Memory B cell (primary cell): ENCODE measurements around the gene ADIPOR1.
"Not testable (repeated sequence)": the region's sequence is repeated elsewhere in the genome, so short reads cannot be mapped to it uniquely, and the experiment has no call there.

ENCODE experiments used
- ATAC-seq: fragments of 150-1000 bp; cut with Tn5 transposase; 2 replicates; pipeline ENCODE4 v1.10.0; 2021; ENCODE audit warnings: low read depth, mild to moderate bottlenecking, moderate library complexity
- DNase-seq, 2 donors: peaks; one replicate each; pipeline ENCODE4 v3.0.0; 2022; ENCODE audit warnings: low spot score in 2 of 2
- H3K27ac Mint-ChIP-seq: one replicate; pipeline ENCODE4 v1.8.0; 2022; ENCODE audit warnings: mild to moderate bottlenecking, moderate library complexity, mixed read lengths
- H3K27me3 Mint-ChIP-seq: one replicate; pipeline ENCODE4 v1.8.0; 2022; ENCODE audit warnings: mixed read lengths
- H3K36me3 Mint-ChIP-seq: one replicate; pipeline ENCODE4 v1.8.0; 2022; ENCODE audit warnings: mild to moderate bottlenecking, mixed read lengths
- H3K4me1 Mint-ChIP-seq: one replicate; pipeline ENCODE4 v1.8.0; 2022; ENCODE audit warnings: mixed read lengths
- H3K4me3 Mint-ChIP-seq: one replicate; pipeline ENCODE4 v1.8.0; 2022; ENCODE audit warnings: mild to moderate bottlenecking, moderate library complexity, mixed read lengths
- H3K9me3 Mint-ChIP-seq: one replicate; pipeline ENCODE4 v1.8.0; 2022; ENCODE audit warnings: mixed read lengths

The ADIPOR1 gene

DNA sequence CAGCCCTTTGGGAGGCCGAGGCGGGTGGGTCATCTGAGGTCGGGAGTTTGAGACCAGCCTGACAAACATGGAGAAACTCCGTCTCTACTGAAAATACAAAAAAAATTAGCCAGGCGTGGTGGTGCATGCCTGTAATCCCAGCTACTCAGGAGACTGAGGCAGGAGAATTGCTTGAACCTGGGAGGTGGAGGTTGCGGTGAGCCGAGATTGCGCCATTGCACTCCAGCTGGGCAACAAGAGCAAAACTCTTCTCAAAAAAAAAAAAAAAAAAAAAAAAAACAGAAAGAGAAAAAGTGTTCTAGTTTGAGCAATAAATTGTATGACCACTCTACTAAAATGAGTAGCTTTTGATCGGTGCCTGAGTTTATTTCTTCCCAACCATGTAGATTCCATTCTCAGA, 28.0 kb upstream of the ADIPOR1 start:
- not testable (repeated sequence) for H3K36me3 Mint-ChIP-seq, H3K27ac Mint-ChIP-seq, DNase-seq, H3K4me3 Mint-ChIP-seq, H3K4me1 Mint-ChIP-seq, H3K27me3 Mint-ChIP-seq, H3K9me3 Mint-ChIP-seq, ATAC-seq

DNA sequence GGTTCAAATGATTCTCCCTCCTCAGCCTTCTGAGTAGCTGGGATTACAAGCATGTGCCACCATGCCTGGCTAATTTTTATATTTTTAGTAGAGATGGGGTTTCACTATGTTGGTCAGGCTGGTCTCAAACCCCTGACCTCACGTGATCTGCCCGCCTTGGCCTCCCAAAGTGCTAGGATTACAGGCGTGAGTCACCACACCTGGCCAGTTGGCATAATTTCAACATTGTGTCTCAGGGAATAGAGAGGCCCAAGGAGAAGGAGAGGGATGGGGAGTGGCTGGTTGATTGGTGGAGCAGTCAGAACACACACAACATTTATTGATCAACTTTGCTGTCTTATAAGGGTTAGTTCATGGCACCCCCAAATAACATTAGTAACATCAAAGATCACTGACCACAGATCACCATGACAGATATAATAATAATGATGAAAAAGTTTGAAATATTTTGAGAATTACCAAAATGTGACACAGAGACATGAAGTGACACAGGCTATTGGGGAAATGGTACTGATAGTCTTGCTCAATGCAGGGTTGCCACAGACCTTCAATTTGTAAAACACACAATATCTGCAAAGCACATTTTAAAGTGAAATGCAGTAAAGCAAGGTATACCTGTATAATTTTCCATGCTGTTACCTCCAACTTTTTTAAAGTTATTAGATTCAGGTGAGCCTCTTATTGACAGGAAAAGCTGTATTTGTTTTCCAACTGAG, 24.8 kb upstream of the ADIPOR1 start:
- Mint-ChIP-seq H3K4me3 (no peak overlapping the region), H3K27me3 (peaks cover 12% of the 10 kb centered on the region), H3K4me1 (no peaks in the 10 kb centered on the region), H3K9me3 (no peaks in the 10 kb centered on the region), H3K27ac (no peak overlapping the region), H3K36me3 (no peaks in the 10 kb centered on the region)
- ATAC-seq = no peak
- no peak for DNase-seq

DNA sequence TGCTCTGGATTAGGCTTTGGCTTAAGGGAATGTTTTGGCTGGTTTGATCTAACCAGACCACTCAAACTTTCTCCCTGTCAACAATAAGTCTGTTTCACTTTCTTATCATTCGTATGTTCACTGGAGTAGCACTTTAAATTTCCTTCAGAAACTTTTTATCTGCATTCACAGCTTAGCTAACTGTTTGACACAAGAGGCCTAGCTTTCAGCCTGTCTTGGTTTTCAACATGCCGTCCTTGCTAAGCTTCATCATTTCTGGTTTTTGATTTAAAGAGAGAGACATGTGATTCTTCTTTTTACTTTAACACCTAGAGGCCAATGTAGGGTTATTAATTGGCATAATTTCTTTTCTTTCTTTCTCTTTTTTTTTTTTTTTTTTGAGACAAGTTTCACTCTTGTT, 23.8 kb upstream of the ADIPOR1 start:
- H3K4me1 Mint-ChIP-seq = no peaks in the 10 kb centered on the region
- no peak for DNase-seq
- ATAC-seq = no peak
- no peak overlapping the region for H3K27ac Mint-ChIP-seq
- no peaks in the 10 kb centered on the region for H3K36me3 Mint-ChIP-seq
- H3K4me3 Mint-ChIP-seq = no peak overlapping the region
- H3K27me3 Mint-ChIP-seq = peaks cover 12% of the 10 kb centered on the region
- no peaks in the 10 kb centered on the region for H3K9me3 Mint-ChIP-seq

DNA sequence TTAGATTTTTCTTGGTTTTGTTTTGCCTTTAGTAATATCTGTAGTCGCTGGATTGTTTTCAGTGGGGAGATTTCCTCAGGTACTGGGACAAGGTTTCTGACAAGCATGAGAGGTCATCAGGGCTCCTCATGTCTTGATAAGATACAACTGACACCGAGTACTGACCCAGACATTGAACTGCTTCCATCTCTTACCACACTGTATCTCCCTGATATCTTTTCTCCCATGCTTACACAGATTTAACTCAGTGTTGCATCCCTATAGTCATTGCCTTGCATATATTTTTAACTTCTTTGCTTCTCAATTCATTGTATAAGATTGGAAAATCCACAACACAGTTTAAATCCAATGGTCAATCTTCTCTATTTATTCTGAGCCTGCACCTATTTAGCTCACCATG, 21.3 kb upstream of the ADIPOR1 start:
- Mint-ChIP-seq H3K4me3 (no peak overlapping the region), H3K27ac (no peak overlapping the region), H3K9me3 (no peaks in the 10 kb centered on the region), H3K36me3 (no peaks in the 10 kb centered on the region), H3K27me3 (peaks cover 13% of the 10 kb centered on the region), H3K4me1 (no peaks in the 10 kb centered on the region)
- ATAC-seq (no peak), DNase-seq (no peak)

DNA sequence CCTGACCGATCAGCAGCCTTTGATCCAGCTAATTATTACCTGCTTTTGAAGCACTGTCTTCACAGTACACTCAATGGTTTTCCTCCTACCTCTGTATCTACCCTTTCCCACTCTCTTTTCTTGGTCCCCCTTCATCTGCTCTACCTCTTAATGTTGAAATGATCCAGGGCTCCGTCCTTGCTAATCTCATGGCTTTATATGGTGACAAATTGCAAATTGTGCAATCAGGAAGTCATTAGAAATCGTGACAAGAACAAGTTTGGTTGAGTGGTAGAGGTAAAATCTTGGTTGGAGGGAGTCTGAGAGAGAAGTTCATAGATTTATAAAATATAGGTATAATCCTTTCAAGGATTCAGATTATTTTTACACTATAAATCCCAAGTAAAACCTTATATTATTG, 18.5 kb upstream of the ADIPOR1 start:
- Mint-ChIP-seq H3K27me3 (peaks cover 13% of the 10 kb centered on the region), H3K9me3 (no peaks in the 10 kb centered on the region), H3K27ac (no peak overlapping the region), H3K36me3 (no peaks in the 10 kb centered on the region), H3K4me3 (no peak overlapping the region), H3K4me1 (no peaks in the 10 kb centered on the region)
- DNase-seq = no peak
- no peak for ATAC-seq

DNA sequence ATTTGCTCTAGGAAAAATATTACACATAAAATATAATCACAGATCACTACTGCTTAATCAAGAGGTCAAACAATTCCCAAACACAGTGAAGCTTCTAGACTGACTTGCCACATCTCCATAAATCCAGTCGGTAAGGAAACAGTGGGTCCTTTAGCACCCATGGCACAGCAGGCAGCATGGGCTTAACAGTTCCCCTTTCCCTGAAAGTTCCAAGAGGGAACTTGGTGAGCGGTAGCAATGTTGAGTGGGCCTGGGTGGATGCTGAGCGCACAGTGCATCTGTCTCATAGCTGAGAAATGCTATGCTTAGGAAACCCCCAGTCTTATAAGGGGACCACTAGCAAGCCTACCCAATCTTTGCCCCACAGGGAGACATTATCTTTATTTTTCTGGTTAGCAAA, 16.7 kb upstream of the ADIPOR1 start:
- no peak overlapping the region for H3K27ac Mint-ChIP-seq
- no peak for ATAC-seq
- DNase-seq = no peak
- no peaks in the 10 kb centered on the region for H3K4me1 Mint-ChIP-seq
- H3K27me3 Mint-ChIP-seq = peaks cover 9% of the 10 kb centered on the region
- H3K9me3 Mint-ChIP-seq = no peaks in the 10 kb centered on the region
- no peak overlapping the region for H3K4me3 Mint-ChIP-seq
- no peaks in the 10 kb centered on the region for H3K36me3 Mint-ChIP-seq

DNA sequence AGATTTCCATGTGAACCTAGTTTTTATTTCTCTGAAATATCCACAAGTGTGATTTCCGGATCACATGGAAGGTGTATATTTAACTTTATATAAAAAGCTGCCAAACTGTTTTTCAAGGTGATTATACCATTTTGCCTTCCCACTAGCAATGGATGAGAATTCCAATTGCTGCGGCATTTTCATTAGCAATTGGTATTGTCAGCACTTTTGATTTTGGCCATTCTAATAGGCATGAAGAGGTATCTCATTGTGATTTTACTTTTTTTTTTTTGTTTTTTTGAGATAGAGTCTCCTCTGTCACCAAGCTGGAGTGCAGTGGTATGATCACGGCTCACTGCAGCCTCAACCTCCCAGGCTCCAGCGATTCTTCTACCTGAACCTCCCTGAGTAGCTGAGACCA, 13.9 kb upstream of the ADIPOR1 start:
- no peaks in the 10 kb centered on the region for H3K36me3 Mint-ChIP-seq
- no peak overlapping the region for H3K4me3 Mint-ChIP-seq
- ATAC-seq = no peak
- H3K27me3 Mint-ChIP-seq = peaks cover 3% of the 10 kb centered on the region
- no peak overlapping the region for H3K27ac Mint-ChIP-seq
- no peaks in the 10 kb centered on the region for H3K9me3 Mint-ChIP-seq
- DNase-seq = no peak
- peaks cover 14% of the 10 kb centered on the region for H3K4me1 Mint-ChIP-seq

DNA sequence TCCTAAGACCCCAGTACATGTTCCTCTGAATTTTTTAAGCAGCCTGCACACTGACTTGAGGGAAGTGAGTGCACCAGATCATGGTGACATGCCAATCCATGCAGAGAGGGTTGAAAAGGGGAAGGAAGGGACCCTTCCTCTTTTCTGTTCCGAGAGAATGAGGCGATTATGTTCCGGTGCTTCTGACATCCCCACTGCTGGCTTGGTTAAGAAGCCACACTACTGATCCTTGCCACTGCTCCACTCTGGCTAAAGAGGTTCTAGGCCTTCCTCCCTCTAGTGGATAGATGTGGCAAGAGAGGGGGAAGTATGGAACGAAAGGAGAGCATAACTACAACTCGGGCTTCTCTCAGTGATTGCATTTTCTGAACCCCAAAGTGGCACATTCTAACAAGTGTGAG, 10.8 kb upstream of the ADIPOR1 start:
- peak; percentile 41 to 71 for DNase-seq
- Mint-ChIP-seq H3K9me3 (no peaks in the 10 kb centered on the region), H3K36me3 (peaks cover 3% of the 10 kb centered on the region), H3K4me3 (peak overlapping the region; percentile 87), H3K27ac (peak overlapping the region; percentile 90), H3K27me3 (no peaks in the 10 kb centered on the region), H3K4me1 (peaks cover 19% of the 10 kb centered on the region)
- ATAC-seq = peak; percentile 84

DNA sequence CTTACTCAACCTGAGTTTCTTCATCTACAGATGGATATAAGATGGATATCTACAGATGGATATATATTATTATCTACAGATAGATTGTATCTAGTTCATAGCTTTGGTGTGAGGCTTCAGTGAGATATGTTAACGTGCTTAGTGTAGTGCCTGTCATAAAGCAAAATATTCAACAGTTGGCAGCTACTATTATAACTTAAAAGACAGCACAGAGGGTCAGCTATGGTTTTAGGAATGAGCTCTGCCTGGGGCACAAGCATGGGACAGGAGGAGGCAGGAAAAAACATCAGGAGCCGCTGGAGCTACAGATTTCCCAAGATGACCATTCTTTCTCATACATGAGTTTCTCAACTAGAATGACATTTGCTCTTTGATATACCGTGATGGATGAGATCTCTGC, 10.2 kb upstream of the ADIPOR1 start:
- no peaks in the 10 kb centered on the region for H3K27me3 Mint-ChIP-seq
- H3K4me3 Mint-ChIP-seq = peak overlapping the region; percentile 87
- peaks cover 6% of the 10 kb centered on the region for H3K36me3 Mint-ChIP-seq
- DNase-seq (no peak), ATAC-seq (no peak)
- H3K27ac Mint-ChIP-seq = peak overlapping the region; percentile 90
- H3K4me1 Mint-ChIP-seq = peaks cover 19% of the 10 kb centered on the region
- H3K9me3 Mint-ChIP-seq = no peaks in the 10 kb centered on the region

DNA sequence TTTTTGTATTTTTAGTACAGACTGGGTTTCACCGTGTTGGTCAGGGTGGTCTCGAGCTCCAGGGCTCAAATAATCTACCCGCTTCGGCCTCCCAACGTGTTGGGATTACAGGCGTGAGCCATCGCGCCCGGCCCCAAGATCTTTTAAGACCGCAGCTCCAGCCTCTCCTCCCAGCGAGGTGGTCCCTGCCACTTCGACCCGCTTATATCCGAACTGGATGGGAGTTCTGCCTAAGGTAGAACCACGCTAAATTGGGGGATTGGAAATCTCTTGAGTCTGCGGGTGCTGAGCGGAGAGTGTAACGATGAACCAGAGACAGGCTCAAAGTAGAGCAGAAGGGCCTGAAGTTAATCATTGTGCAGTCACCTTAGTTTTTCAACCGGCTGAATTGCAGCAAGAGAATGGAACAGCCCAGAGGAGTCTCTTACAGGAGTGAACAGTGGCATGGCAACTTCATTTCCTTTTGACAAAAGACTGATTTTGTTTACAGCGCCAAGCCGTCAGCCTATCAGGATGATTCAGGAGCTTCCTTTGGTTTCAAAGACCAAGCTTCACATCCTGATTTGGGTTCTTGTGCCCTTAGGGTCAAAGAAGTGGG, 9.7 kb upstream of the ADIPOR1 start:
- H3K27me3 Mint-ChIP-seq = no peaks in the 10 kb centered on the region
- H3K36me3 Mint-ChIP-seq = peaks cover 9% of the 10 kb centered on the region
- DNase-seq = peak in 1 of 2 donors; percentile 1
- peak overlapping the region; percentile 87 for H3K4me3 Mint-ChIP-seq
- peak overlapping the region; percentile 90 for H3K27ac Mint-ChIP-seq
- H3K4me1 Mint-ChIP-seq = peaks cover 19% of the 10 kb centered on the region
- ATAC-seq = no peak
- no peaks in the 10 kb centered on the region for H3K9me3 Mint-ChIP-seq

DNA sequence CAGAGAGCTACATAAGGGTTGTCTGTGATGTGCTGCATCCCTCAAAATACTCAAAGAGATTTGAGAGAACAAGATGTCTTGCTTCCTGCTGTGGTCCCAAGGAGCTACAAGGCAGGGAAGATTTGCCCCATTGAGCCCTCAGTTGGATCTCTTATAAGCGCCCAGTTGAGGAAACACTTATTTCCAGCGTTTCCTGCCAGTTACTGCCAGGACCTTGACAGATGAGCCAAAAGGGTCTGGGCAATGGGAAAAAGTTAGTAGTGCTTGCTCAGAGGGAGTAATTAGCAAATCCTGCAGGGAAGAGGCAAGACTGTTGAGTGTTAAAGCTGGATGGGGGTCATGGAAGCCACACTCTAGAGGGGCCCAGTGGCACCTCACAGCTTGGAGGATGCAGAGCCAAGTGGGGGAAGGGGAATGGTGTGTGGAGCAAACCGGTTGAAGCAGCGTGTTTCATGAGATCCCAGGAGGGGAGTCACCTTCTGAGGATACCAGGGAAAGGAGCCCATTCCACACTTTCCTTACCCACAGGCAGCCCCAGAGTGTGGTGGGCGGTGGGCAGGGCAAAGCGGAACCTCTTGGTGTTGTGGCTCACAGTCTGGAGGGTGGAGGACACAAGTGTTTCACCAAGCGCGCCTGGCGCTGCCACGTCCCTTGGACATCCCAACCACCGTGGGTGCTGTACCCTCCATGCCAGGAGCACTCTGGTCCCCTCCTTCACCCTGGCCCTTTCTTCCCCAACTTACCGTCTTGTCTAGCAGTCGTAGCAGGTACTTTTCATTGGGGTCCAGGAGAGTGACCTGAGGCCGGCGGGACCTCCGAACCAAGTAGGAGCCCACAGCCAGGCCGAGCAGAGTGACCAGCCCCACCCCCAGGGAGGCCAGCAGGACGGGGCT, 8.1 kb upstream of the ADIPOR1 start:
- no peak for ATAC-seq
- peak in 1 of 2 donors; percentile 4 for DNase-seq
- H3K36me3 Mint-ChIP-seq = peaks cover 15% of the 10 kb centered on the region
- peak overlapping the region; percentile 79 for H3K27ac Mint-ChIP-seq
- H3K4me3 Mint-ChIP-seq = peak overlapping the region; percentile 83
- no peaks in the 10 kb centered on the region for H3K27me3 Mint-ChIP-seq
- peaks cover 19% of the 10 kb centered on the region for H3K4me1 Mint-ChIP-seq
- no peaks in the 10 kb centered on the region for H3K9me3 Mint-ChIP-seq

DNA sequence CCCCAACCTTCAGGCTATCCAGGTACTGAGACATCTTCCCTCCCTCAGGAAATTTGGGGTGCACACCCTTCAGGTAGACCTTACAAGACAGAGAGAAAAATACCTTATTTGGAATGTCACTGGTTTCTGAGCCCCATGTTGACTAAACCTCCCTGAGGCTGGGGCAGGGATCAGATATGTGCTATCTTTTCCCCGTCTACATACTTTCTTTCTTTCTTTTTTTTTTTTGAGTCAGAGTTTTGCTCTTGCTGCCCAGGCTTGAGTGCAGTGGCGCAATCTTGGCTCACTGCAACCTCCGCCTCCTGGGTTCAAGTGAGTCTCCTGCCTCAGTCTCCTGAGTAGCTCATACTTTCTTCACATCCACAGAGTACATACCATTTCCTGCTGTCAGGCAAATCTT, 7.3 kb upstream of the ADIPOR1 start:
- H3K4me3 Mint-ChIP-seq = no peak overlapping the region
- no peaks in the 10 kb centered on the region for H3K9me3 Mint-ChIP-seq
- peaks cover 19% of the 10 kb centered on the region for H3K4me1 Mint-ChIP-seq
- ATAC-seq (no peak), DNase-seq (no peak)
- peaks cover 15% of the 10 kb centered on the region for H3K36me3 Mint-ChIP-seq
- no peaks in the 10 kb centered on the region for H3K27me3 Mint-ChIP-seq
- no peak overlapping the region for H3K27ac Mint-ChIP-seq

DNA sequence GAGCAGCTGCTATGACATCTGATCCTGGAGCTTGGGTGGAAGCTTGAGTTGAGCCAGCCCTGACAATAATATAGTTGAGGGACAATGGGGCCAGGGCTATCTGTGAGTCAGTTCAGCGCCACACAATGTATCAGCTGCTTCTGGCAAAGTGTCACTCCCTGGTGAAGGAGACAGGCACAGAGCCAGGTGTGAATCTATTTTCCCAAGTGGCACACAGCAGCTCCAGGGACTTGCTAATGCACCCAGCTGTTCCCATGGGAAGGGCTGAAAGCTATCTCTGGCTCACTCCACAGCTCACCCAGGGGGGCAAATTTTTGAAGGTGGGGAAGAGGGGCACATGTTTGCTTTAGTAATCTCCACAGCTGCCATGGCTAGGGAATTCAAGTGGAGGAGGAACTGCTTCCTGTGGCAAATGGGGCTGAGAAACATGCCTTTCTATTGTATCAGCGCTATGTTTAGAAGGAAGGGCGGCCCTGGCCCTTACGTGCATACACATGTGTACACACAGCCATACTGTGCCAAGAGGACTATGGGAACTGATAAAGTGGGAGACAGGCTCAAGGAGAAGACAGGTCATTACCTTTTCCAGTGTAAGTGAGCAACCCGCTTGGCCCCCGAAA, 6.8 kb upstream of the ADIPOR1 start:
- Mint-ChIP-seq H3K27ac (peak overlapping the region; percentile 76), H3K9me3 (no peaks in the 10 kb centered on the region), H3K4me1 (peaks cover 19% of the 10 kb centered on the region), H3K4me3 (no peak overlapping the region), H3K27me3 (no peaks in the 10 kb centered on the region), H3K36me3 (peaks cover 15% of the 10 kb centered on the region)
- ATAC-seq (no peak), DNase-seq (no peak)
